GM20000 (cell line): Measurements from ENCODE around the gene LTA4H.

ENCODE experiments used
- DNase-seq: peaks from one replicate; pipeline ENCODE4 v3.0.0; 2012; ENCODE audit warnings: low spot score
- CTCF ChIP-seq: IDR thresholded peaks from 2 replicates; pipeline ENCODE4 v1.5.1; 2012; ENCODE audit warnings: mild to moderate bottlenecking, control low read depth; ENCODE audit errors: extremely low read depth, missing control alignments

LTA4H gene

GRCh38 chr12:96064966-96065365 is 29.6 kb upstream of the LTA4H start:
- no peak for TF ChIP-seq CTCF
- DNase-seq = no peak

- DNase-seq = no peak
- TF ChIP-seq CTCF = no peak
Measured at GRCh38 chr12:96064271-96064670, 28.9 kb upstream of the LTA4H start.

GRCh38 chr12:96063046-96063445 is 27.7 kb upstream of the LTA4H start:
- no peak for DNase-seq
- no peak for TF ChIP-seq CTCF

GRCh38 chr12:96061864-96062453 is 26.6 kb upstream of the LTA4H start:
- TF ChIP-seq CTCF = peak; percentile 64
- peak; percentile 73 for DNase-seq

GRCh38 chr12:96061323-96061722 is 25.9 kb upstream of the LTA4H start:
- DNase-seq = no peak
- no peak for TF ChIP-seq CTCF

GRCh38 chr12:96060041-96060440 is 24.7 kb upstream of the LTA4H start:
- DNase-seq = no peak
- no peak for TF ChIP-seq CTCF

GRCh38 chr12:96057986-96058553 is 22.7 kb upstream of the LTA4H start:
- DNase-seq = no peak
- TF ChIP-seq CTCF = no peak
